OCI-M2 (cell line): ENCODE data around the gene FBXL7.

Source experiments
- DNase-seq: peaks from one replicate; lab custom pipeline; 2025; ENCODE audit not compliant: unreplicated experiment; lab: John Stamatoyannopoulos, UW

Gene FBXL7

DNA sequence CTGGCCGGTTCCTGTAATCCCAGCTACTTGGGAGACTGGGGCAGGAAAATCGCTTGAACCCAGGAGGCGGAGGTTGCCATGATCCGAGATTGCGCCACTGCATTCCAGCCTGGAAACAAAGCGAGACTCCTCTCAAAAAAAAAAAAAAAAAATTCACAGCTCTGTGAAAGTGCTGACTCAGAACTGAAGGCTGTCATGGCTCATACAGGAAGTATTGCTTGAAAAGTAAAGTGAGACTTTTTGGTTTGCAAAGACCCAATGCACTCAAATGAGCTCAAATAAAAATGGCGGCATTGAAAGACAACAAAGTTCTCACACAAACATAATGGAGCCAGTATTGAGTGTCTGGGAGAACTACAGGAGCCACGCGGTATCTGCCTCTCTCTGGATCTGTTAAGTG, 202.1 kb downstream of the FBXL7 start:
- DNase-seq: no peak

DNA sequence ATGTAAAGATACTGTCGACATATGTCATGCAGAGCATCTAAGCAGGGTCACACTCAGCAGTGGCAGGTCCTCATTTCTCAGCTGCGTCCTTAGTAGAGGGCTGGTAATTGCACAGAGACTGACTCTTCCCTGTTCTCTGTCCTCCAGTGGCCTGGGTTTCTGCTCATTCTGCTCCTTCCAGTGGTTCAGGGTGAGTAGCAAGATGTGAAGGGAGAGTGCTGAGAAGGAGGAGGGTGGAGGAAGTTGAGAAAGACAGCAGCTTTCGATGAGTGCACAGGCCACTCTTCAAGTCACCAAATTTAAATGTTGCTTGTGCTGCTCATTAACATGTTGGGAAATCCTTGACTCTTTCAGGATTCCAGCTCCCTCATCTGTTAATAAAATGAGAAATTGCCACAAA, 203.9 kb downstream of the FBXL7 start:
- no peak for DNase-seq

DNA sequence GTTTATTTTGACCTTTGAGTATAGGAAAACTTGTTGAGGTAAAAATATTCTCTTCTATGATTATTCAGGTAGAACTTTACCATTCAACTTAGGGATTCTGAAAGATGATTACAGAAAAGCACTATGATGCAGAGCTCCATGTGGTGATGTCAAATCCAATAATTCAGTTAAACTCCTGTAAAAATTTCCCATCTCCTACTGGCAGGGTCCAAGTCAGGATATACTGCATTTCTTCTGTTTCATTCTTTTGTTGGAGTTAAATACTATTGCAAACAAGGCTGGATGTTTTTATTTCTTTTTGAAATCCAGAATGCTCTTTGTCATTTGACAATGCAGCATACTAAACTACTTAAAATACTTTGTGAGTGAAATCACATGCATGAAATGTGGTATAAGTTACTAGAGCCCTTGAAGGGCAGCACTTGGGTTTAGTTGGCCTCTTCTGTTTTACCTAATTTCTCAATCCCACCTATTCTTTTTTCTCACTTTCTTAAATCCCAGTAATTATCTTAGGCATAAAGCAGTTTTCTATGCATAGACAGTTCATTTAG, 204.5 kb downstream of the FBXL7 start:
- no peak for DNase-seq

DNA sequence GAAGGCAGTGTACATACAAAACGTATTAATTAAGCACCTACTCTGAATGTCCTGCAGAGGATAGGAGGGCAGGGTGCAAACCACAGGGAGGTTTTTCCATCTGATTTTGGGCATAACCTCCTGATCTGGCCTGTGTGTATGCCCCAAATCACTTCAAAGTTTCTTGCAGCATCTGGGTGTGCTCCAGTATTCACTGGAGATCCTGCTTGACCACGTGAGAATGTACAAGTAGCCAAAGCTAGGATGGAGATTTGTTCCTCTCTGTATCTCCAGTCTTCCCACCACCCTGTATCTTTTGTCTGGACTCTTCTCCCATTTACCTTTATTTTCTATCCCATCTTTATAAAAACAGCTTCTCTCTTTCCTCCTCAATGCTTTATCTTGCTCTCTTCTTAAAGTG, 207.7 kb downstream of the FBXL7 start:
- DNase-seq: no peak

DNA sequence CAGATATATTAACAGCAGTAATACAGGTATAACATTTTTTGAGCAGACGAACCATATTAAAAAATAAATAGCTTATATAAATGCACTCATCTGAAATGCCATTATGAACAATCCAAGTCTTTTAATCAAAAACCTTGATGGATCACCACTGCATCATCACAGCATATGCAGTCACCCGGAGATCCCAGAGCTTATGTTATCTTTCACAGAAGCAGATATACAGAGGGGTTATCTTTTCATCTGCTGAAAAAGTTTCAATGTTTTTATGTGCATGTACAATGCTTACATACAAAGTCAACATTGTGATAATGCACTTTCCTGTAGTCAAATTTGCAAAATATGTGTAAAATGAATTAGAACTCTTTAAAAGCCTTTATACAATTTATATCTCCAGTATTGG, 211.9 kb downstream of the FBXL7 start:
- no peak for DNase-seq

DNA sequence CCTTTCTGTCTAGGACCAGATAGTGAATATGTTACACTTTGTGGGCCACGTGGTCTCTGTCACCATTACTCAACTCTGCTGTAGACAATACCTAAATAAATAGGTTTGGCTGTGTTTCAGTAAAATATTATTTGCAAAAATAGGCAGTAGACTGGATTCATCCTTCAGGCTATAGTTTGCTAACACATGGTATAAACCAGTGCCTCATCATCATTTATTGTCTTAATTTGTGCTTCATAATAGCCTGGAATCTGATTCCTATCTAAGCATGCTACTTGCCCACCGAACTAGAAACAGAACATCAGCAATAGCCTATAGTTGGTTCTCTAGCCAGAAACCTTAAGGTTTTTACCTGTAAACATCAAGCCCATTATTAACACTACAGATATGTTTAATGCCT, 215.6 kb downstream of the FBXL7 start:
- DNase-seq: no peak

DNA sequence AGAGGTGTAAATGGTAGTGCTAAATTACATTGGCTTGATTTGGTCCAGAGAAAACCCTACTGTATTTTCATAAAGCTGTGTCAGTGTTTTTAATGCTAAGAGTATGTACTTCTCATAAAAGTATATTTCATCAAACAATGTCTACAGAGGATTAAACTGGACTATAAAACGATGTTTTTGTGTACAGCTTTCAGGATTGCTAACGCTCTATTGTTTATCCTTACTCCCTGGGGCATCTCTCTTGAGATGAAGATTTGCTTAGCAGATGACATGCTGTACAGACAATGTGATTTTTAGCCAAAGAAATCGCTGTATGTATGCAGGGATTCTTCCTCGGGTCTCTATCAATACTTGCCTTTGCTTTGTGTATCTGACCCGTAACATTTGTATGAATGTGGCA, 216.0 kb downstream of the FBXL7 start:
- no peak for DNase-seq

DNA sequence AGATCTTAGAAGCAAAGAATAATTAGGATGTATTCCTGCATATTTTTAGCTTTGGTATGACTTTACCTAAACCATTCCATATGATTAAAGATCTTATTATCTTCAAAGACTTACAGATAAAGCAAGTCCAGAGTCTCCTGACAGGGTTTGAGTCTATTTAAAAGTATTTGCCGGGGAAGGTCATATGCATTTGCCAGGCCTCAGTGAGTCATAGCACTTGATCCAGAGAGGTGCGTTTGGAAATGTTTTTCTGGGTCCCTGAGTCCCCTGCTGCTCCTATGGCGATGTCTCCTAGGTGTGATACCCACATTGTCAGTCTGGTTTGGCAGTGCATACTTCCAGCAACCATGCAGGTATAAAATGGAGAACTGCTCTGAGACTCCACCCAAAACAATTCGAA, 217.0 kb downstream of the FBXL7 start:
- DNase-seq: no peak

DNA sequence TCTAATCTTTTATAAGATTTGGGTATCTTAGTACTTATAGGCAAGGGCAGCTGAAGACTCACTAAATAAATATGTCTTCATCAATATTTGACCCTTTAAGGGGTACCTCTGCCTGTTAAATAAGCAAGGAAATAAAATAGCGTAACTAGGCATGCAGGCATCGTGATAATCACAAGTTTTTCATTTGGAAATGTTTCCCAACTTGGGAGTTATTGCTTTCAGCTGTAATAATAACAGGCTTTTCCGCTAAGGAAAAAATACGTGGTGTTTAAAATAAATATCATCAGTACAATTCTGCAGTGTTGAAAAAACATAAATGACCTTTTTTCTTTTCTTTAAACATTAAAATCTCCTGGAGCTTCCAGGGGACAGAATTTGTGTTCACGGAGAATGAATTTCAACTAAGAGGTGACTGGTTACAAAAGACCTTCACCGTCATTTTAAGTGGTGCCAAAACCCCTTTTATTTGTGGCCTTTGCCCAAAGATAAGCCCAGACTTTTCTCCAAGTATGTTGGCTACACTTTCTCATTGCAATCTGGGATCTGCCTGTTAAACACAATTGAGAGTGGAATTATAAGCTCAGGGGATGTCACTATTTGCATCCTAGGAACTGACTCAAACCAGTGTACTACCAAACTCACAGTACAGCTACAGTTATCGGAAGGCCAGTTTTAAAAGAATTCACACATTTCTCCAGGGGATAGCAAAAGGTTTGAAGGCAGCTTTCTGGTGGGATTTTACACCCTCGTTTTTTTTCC, 218.6 kb downstream of the FBXL7 start:
- DNase-seq: no peak

DNA sequence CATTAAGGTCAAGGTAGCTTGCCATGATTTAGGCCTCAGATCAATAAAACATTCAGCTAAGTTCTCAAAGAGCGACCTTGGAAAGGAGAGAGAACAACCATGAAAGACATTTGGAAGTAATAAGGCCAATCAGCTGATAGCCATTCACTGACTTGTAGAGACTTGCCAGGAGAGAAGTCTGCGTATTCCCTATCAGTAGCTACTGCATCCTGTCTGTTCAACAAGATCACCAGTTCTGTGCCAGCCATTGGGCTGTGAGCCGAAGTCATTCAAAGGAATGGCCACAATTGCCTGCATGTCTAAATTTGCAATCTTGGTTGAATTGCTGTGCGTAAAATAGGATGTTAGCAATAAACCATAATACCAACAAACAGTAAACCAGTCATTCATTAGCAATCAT, 219.8 kb downstream of the FBXL7 start:
- no peak for DNase-seq

DNA sequence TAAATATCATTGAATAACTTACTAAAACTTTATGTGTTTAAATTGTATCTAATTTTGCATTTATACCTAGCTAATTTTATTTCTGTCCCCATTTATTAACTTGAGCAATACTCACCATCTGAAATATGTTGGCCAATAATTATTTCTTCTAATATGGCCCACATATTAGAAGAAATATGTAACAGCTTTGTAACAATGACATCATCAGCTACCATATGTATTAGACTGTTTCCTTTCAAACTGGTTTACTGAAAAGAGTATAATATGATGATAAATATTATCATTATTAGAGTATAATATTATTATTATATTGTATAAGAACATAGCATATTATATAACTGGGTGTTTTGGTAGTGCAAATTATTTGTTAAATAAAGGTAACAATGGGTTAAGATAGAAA, 220.5 kb downstream of the FBXL7 start:
- no peak for DNase-seq

DNA sequence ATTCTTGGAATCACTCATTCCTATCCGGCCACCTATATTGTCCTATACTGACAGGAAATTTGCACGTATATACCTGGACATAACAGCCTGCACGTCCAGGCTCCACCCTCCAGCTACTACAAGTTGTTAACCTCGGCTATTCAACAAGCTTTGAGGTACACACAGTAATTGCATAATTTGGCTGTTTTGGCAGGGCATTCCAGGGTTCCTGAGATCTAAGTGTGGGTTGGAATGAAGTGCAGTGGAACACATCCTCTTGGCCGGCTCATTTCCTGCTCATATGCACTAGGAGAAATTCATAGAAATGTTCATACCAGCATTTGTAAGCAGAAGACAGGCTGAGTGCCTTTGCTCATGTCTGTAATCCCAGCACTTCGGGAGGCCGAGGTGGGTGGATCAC, 222.3 kb downstream of the FBXL7 start:
- DNase-seq: no peak

DNA sequence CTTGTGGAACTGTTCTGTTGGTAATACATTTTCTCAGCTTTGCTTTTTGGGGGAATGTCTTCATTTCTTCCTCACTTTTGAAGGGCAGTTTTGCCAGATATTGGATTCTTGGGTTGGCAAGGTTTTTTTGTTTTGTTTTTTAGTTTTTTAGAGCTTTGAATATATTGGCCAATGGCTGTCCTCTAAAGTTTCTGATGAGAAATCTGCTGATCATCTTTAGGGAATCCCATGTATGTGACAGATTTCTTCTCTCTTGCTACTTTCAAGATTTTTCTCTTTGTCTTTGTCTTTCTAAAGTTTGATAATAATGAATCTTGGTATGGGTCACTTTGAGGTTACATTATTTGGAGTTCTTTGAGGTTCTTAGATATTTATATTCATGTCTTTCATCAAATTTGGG, 227.4 kb downstream of the FBXL7 start:
- DNase-seq: no peak

DNA sequence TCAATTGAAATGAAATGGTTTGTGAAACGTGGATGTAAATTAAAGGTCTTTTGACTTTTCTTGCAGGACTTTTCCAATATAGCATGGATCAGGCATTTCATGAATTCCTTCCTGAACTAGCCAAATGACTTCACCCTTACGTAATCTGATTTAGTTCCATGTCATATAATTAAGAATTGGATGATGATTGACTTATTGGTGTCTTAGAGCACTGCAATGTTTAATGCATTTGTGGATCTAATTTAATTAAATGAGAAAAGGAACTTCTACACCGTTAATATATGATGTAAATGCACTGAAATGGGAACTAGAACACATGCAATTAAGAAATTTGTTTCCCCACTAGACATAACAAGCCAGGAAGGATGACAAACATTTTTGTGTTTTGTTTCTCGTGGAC, 228.8 kb downstream of the FBXL7 start:
- DNase-seq: no peak

DNA sequence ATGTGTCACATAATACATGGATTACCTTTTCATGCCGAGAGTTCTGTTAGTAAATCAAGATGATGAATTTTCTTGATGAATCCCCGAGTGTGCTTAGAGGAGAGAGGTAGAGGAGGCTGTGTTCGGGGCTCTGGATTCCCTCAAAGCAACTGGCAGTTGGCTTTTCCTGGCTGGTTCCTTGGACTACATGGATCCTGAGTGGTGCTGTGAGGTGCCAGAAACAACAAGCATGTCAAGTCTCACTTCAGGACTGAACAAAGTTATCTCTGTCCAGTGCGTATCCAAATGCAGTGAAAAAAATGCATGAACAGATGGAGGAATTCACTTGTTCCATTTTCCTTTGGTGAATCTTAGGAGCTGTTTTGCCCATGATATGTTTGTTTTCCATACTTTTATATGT, 231.7 kb downstream of the FBXL7 start:
- DNase-seq: no peak

DNA sequence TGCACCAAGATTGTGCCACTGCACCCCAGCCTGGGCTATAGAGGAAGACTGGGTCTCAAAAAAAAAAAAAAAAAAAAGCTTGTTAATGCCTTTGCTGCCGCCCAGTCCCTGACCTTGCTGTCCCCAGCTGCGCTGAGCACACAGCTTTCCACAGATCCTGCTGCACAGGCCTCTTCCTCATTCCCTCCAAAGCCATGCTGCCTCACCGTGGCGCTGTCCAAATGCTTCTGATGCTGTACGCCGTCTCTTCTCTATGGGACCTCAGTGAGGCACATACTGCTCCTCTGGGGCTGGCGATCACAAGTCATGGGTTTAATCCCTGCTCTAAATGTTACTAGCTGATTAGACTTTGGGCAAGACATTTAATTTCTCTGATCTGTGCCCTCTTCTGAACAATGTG, 234.1 kb downstream of the FBXL7 start:
- no peak for DNase-seq

DNA sequence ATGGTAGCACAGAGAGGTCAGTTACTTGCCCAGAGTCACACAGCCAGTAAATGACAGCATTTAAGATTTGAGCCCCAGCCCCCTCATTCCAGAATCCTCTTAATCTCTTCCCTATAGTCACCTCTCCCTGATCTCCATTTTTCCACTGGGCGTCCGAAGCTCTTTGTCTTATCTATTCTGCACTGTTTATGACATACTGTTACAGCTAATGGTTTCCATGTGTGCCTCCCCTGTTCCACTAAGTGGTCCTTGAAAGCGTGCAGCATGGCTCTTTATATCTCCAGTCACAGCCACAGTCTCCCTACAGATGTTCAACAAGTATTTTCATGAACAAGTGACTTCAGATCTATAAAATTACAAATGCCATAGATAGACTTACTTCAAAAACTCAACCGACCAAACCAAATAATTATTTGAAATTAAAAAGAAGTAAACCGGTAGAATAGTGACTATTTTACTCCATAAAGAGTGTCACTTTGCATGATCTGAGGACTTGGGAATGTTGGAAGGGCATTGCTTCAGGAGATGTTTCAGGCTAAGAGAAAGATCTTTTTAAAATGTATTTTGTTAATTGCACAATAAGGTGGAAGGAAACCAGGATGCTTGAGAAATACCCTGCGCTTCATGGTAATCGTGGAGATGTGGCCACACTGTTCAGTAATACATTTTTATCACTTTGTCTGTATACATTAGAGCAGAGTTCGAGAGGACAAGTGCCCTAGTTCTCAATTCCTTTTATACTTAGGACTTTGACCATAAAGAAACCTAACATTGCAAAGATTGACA, 237.2 kb downstream of the FBXL7 start:
- no peak for DNase-seq

DNA sequence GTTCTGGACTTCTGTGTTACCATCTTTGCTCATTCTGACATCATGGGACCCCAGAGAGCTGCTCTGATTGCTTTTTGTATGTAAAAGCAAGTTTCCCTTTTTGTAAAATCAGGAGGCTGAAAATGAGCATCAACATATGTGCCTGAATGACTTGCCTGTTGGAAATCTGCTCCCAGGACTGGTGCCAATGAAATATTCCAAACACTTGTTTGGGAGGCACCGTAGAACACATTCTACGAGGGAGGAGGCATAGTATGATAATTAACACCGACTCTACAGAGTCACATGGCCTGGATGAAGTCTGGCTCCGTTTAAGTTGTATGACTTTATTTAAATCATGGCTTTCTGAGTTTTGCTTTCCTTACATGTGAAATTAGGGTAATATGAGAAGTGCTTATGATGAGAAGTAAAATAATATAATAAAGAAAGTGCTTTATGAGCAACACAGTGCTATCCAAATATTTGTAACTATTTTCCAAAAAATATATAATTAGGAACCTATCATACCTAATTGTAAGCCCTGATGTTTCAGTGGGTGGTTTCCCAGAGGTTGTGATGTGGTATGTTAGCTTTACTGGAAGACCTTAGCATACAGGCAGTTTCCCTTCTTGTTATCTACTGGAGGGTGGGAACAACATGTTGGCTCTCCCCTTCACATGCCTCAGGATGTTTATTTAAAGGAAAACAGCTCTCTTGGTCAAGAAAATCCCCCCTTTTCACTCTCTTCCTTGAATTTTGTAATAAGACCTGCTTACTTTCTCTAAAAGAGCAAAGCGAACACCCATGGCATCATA, 238.1 kb downstream of the FBXL7 start:
- DNase-seq: no peak

DNA sequence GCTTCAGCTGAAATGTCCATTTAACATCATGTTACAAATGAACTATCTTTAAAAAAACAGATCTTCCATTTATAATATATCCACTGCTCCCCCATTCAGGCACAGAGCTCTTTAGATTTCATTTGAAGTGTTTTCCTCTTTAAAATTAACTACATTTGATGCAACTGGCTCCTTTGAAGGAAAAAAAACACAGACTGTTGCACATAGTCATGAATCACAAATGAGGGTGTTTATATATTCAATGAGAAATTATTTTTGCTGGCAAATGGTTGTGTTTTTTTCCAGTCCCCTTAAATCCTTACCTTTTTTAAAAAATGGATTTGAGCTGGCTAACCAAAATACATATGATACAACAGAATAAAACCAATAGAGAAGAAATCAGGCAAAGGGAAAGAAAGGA, 240.4 kb downstream of the FBXL7 start:
- no peak for DNase-seq

DNA sequence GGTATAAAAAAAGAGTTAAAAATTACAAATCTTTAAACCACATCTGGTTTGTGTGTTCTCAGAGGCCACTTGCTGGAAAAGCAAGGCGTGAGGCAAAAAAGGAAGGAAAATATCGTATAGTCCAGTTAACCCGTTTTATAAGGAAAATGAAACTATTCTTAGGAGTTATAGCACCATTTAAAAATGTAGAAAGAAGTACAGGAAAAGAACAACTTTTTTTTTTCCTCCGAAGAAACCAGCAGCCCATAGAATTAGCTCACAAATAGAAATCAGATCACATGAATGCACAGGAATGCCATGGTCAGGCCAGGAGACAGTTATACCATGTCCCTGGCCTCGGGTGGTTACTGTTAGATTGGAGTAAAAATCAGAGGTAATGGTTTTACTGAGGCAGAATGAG, 241.6 kb downstream of the FBXL7 start:
- DNase-seq: no peak

DNA sequence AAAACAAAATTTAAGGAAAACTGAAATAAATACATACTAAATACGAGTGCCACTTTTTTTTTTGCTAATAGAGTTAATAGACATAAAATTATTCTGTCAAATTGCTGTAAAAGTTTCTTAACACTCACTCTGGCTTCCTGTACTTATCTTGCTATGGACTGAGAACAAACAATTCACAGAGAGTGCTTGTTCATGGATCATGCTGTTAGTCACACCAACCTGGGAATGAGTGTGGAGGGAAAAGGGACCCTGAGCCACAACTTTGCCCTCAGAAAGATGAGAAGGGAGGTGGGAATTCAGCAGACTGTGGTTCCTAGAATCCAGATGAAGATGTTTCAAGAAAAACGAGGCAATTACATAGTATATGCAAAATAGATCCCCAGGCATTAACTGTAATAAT, 246.9 kb downstream of the FBXL7 start:
- DNase-seq: no peak

DNA sequence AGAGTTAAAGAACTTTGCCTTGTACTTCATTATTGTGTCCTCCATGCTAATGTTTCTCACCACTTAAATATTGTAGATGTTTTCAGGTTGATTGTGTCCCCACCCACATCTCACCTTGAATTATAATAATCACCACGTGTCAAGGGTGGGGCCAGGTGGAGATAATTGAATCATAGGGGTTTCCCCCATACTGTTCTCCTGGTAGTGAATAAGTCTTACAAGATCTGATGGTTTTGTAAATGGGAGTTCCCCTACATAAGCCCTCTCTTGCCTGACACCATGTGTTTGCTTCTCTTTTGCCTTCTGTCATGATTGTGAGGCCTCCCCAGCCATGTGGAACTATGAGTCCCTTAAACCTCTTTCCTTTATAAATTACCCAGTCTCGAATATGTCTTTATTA, 248.3 kb downstream of the FBXL7 start:
- DNase-seq: no peak
